H1 (cell line): ENCODE data around the gene NHERF2. TPM values are rescaled to one million over a fixed set of nuclear protein-coding genes. Genes with fewer than 3 reads are reported as not detected.

Experiments used
- CTCF ChIA-PET: fragments of 300-600 bp; sonication (Branson Sonifier 250); formaldehyde crosslinking; loops from one replicate; lab custom pipeline; 2021; ENCODE audit not compliant: partially characterized antibody; lab: Charles Lee
- POLR2A ChIA-PET: fragments of 300-600 bp; sonication (Branson Sonifier 250); formaldehyde crosslinking; loops from one replicate; lab custom pipeline; 2021; ENCODE audit warnings: inconsistent platforms; ENCODE audit not compliant: partially characterized antibody; lab: Charles Lee
- DNase-seq, 2 experiments: peaks; one replicate each; pipeline versions ENCODE4 v3.0.0 to v3.0.0-alpha.2; 2010 to 2022; ENCODE audit warnings: low spot score in 2 of 2, low read depth in 1 of 2, mixed read lengths in 1 of 2
- FAIRE-seq: peaks from 2 replicates; lab custom pipeline; 2011; peaks lifted over from hg19 to GRCh38; lab: Jason Lieb, UNC
- H2AFZ ChIP-seq: 2 replicates; pipeline ENCODE4 v1.8.1; 2012; ENCODE audit warnings: low read length, inconsistent platforms
- H2AK5ac ChIP-seq: 2 replicates; pipeline ENCODE4 v1.6.1; 2013; ENCODE audit warnings: low read depth, low read length
- H2BK120ac ChIP-seq: replicated peaks from 2 replicates; pipeline ENCODE3; 2013; ENCODE audit warnings: low read depth, low read length, inconsistent platforms
- H2BK12ac ChIP-seq: 2 replicates; pipeline ENCODE4 v1.6.1; 2013; ENCODE audit warnings: low read depth, low read length
- H2BK15ac ChIP-seq: 2 replicates; pipeline ENCODE4 v1.6.1; 2013; ENCODE audit warnings: low read length
- H2BK20ac ChIP-seq: 2 replicates; pipeline ENCODE4 v1.6.1; 2013; ENCODE audit warnings: low read length
- H2BK5ac ChIP-seq: 2 replicates; pipeline ENCODE4 v1.6.1; 2013; ENCODE audit warnings: low read depth, low read length
- H3K14ac ChIP-seq: 2 replicates; pipeline ENCODE4 v1.6.1; 2013; ENCODE audit warnings: inconsistent platforms; ENCODE audit not compliant: insufficient read length
- H3K18ac ChIP-seq: 2 replicates; pipeline ENCODE4 v1.6.1; 2013; ENCODE audit warnings: low read length; ENCODE audit errors: extremely low read depth
- H3K23ac ChIP-seq: 2 replicates; pipeline ENCODE4 v1.6.1; 2013; ENCODE audit warnings: inconsistent platforms; ENCODE audit not compliant: insufficient read length
- H3K23me2 ChIP-seq: 2 replicates; pipeline ENCODE4 v1.6.1; 2013; ENCODE audit warnings: low read depth, low read length
- H3K27ac ChIP-seq: 2 replicates; pipeline ENCODE4 v1.6.1; 2011; ENCODE audit warnings: low read depth, low read length, inconsistent platforms
- H3K27me3 ChIP-seq, 4 experiments: replicated peaks in 1 of 4; 1 replicate in 1 of 4; 2 replicates in 3 of 4; pipeline versions ENCODE4 v1.6.1 to v1.8.1; 2011 to 2013; ENCODE audit warnings: low read length in 3 of 4, mild to moderate bottlenecking in 3 of 4, inconsistent platforms in 2 of 4, mixed read lengths in 2 of 4, moderate library complexity in 1 of 4; ENCODE audit not compliant: control insufficient read depth in 3 of 4, insufficient read depth in 3 of 4; ENCODE audit errors: extremely low read depth in 1 of 4
- H3K36me3 ChIP-seq, 4 experiments: 2 replicates each; pipeline versions ENCODE4 v1.6.1 to v1.8.1; 2011 to 2013; ENCODE audit warnings: mild to moderate bottlenecking in 4 of 4, low read length in 3 of 4, moderate library complexity in 2 of 4, control low read depth in 1 of 4, inconsistent platforms in 1 of 4; ENCODE audit not compliant: insufficient read depth in 4 of 4, control insufficient read depth in 2 of 4
- H3K4ac ChIP-seq: replicated peaks from 2 replicates; pipeline ENCODE3; 2013; ENCODE audit warnings: low read length, low read depth, mixed read lengths, inconsistent platforms; ENCODE audit not compliant: insufficient read length
- H3K4me1 ChIP-seq, 4 experiments: replicated peaks in 1 of 4; 1 replicate in 1 of 4; 2 replicates in 3 of 4; pipeline versions ENCODE4 v1.6.1 to v1.8.1; 2011 to 2013; ENCODE audit warnings: low read length in 3 of 4, inconsistent platforms in 2 of 4, mixed read lengths in 1 of 4; ENCODE audit not compliant: insufficient read depth in 4 of 4, control insufficient read depth in 3 of 4
- H3K4me2 ChIP-seq, 2 experiments: 2 replicates each; pipeline versions ENCODE4 v1.6.1 to v1.8.1; 2011 to 2013; ENCODE audit warnings: low read depth in 2 of 2, low read length in 2 of 2, control low read depth in 1 of 2, inconsistent platforms in 1 of 2, mild to moderate bottlenecking in 1 of 2; ENCODE audit not compliant: insufficient read depth in 1 of 2
- H3K4me3 ChIP-seq, 4 experiments: fragments of 200-600, 300-600 bp in 1 of 4; sonication (generic), shearing (Covaris generic), sonication (Bioruptor Twin) in 1 of 4; 2 replicates each; pipeline versions ENCODE4 v1.5.1 to v1.8.1; 2011 to 2016; ENCODE audit warnings: low read length in 4 of 4, low read depth in 3 of 4, control low read depth in 2 of 4, inconsistent platforms in 2 of 4, mild to moderate bottlenecking in 2 of 4, mixed read lengths in 1 of 4, moderate library complexity in 1 of 4; ENCODE audit not compliant: insufficient read depth in 2 of 4; ENCODE audit errors: extremely low read depth in 1 of 4
- H3K56ac ChIP-seq: replicated peaks from 2 replicates; pipeline ENCODE3; 2013; ENCODE audit warnings: low read depth, mild to moderate bottlenecking, mixed read lengths, low read length, inconsistent platforms; ENCODE audit not compliant: insufficient read length
- H3K79me1 ChIP-seq: 2 replicates; pipeline ENCODE4 v1.6.1; 2013; ENCODE audit warnings: low read depth, low read length, control low read depth
- H3K79me2 ChIP-seq, 2 experiments: 2 replicates each; pipeline versions ENCODE4 v1.6.1 to v1.8.1; 2012 to 2013; ENCODE audit warnings: low read length in 2 of 2, mild to moderate bottlenecking in 2 of 2, inconsistent platforms in 1 of 2; ENCODE audit not compliant: insufficient read depth in 2 of 2, control insufficient read depth in 1 of 2
- H3K9ac ChIP-seq, 4 experiments: replicated peaks in 1 of 4; 1 replicate in 1 of 4; 2 replicates in 3 of 4; pipeline versions ENCODE4 v1.6.1 to v1.8.1; 2011 to 2013; ENCODE audit warnings: low read depth in 3 of 4, low read length in 3 of 4, control low read depth in 2 of 4, mild to moderate bottlenecking in 2 of 4, moderate library complexity in 2 of 4, inconsistent platforms in 1 of 4; ENCODE audit errors: extremely low read depth in 1 of 4
- H3K9me3 ChIP-seq, 2 experiments: 2 replicates each; pipeline versions ENCODE4 v1.6.1 to v1.8.1; 2012 to 2013; ENCODE audit warnings: mild to moderate bottlenecking in 2 of 2, moderate library complexity in 2 of 2, control low read depth in 1 of 2, inconsistent platforms in 1 of 2, low read depth in 1 of 2, low read length in 1 of 2, mixed read lengths in 1 of 2; ENCODE audit not compliant: insufficient read depth in 2 of 2
- H4K20me1 ChIP-seq, 2 experiments: replicated peaks in 1 of 2; 2 replicates each; pipeline versions ENCODE3 to v1.8.1; 2011 to 2013; ENCODE audit warnings: inconsistent platforms in 2 of 2, low read length in 2 of 2, mild to moderate bottlenecking in 1 of 2; ENCODE audit not compliant: insufficient read depth in 2 of 2, control insufficient read depth in 1 of 2
- H4K5ac ChIP-seq: 2 replicates; pipeline ENCODE4 v1.6.1; 2013; ENCODE audit warnings: low read length, low read depth, mixed read lengths, inconsistent platforms; ENCODE audit not compliant: insufficient read length
- H4K8ac ChIP-seq: 2 replicates; pipeline ENCODE4 v1.8.0; 2013; ENCODE audit warnings: mild to moderate bottlenecking, moderate library complexity, low read length, inconsistent platforms; ENCODE audit not compliant: insufficient read depth; ENCODE audit errors: extremely low read depth
- H4K91ac ChIP-seq: replicated peaks from 2 replicates; pipeline ENCODE3; 2013; ENCODE audit warnings: low read length, mixed read lengths, inconsistent platforms; ENCODE audit not compliant: insufficient read length
- GABPA ChIP-seq: IDR thresholded peaks from 2 replicates; pipeline ENCODE4 v1.6.1; 2011; ENCODE audit warnings: mild to moderate bottlenecking, low read length, moderate library complexity, borderline replicate concordance; ENCODE audit not compliant: insufficient read depth
- KDM5A ChIP-seq: fragments of 200-600 bp; IDR thresholded peaks from 2 replicates; pipeline ENCODE4 v1.7.1; 2012; ENCODE audit warnings: mild to moderate bottlenecking, low read length, inconsistent platforms, mixed read lengths
- WGBS, 2 experiments: shearing (Covaris generic) in 1 of 2; methylation state at CpG; one replicate each; pipeline versions ENCODE4 v1.1.6 to v1.1.7; 2013 to 2015; ENCODE audit warnings: low lambda C conversion rate in 2 of 2, mixed read lengths in 2 of 2, inconsistent platforms in 1 of 2, low coverage in 1 of 2, missing lambda C conversion rate in 1 of 2; ENCODE audit not compliant: insufficient replicate concordance in 2 of 2, insufficient coverage in 1 of 2, insufficient read length in 1 of 2; ENCODE audit errors: extremely low coverage in 1 of 2, missing lambda C conversion rate in 1 of 2; 5-methylcytosine and 5-hydroxymethylcytosine counted together
- polyA plus RNA-seq, 7 experiments: library from polyadenylated mRNA; depleted of rRNA in 3 of 7; stranded (reverse) in 5 of 7; unstranded in 2 of 7; fragments of >200 nt in 5 of 7; fragments of 200-250 nt in 2 of 7; gene quantifications; 1 replicate in 5 of 7; 2 replicates in 1 of 7; 4 replicates in 1 of 7; pipeline versions ENCODE4 v1.2.1 to v1.2.3, GENCODE V29; 2011 to 2013; ENCODE audit warnings: missing spikeins in 2 of 7, mixed read lengths in 2 of 7
- total RNA-seq: library from RNA; stranded (reverse); fragmentation: NEBNext Ultra II Directional; extraction: Animal tissue kit (Norgen Biotek cat#: 25700); gene quantifications from 2 replicates; pipeline ENCODE4 v1.2.1, GENCODE V29; 2021

Gene NHERF2
- total and polyA plus RNA-seq, 2 of the 8 experiments (the other 6 are each of a cell fraction or from before 2014, with no cell fraction given) = 13.9 to 19.3 TPM

DNA sequence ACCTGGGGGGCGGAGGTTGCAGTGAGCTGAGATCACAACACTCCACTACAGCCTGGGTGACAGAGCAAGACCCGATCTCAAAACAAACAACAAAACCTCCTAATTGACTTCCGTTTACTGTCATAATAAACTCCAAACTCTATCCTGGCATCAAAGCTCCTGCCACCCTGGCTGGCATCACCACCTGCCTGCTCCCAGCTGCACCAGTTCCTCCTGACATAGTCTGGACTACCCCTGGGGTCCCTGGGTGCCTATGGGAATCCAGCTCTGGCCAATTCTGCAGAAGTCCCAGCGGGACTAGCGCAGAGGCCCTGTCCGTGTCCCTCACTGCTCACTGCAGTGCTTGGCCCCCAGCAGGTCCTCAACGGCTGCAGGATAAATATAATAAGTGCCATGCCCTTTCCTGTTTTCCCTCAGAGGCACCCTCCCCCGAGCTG is 20.2 kb downstream of the NHERF2 start:
- no peak overlapping the region for H2BK120ac ChIP-seq
- peaks cover 9% of the 10 kb centered on the region; the same call in 1 of the 2 replicates for H3K79me1 ChIP-seq
- H2BK20ac ChIP-seq = no peak overlapping the region
- DNase-seq = no peak
- H3K23me2 ChIP-seq = peaks cover 10% of the 10 kb centered on the region
- H3K23ac ChIP-seq = no peak overlapping the region
- peak overlapping the region; percentile 68 to 81 for H3K4me2 ChIP-seq
- 46% methylated on average over 8 of the region's 8 CpGs; no CpG with 5 or more reads in 1 of the 2 experiments for WGBS, 2 experiments
- no peak overlapping the region for H2BK5ac ChIP-seq
- H3K18ac ChIP-seq = no peak overlapping the region
- CTCF ChIA-PET = interaction anchor here (0.5 to 5.3 kb wide), 13 partner anchors 7 to 814 kb away, joined by 3 to 32 read pairs (median 3); partner anchors contain the start of gene NHERF2
- no peak for TF ChIP-seq GABPA
- no peak for TF ChIP-seq KDM5A
- TF ChIP-seq, all 59 proteins: peak for 0
- H3K79me2 ChIP-seq = peaks cover 0 to 11% of the 10 kb centered on the region in 2 experiments; a peak in 1 of 4 replicates
- FAIRE-seq = no peak
- no peak overlapping the region for H2AK5ac ChIP-seq
- no peak overlapping the region for H3K27ac ChIP-seq
- H3K27me3 ChIP-seq = no peaks in the 10 kb centered on the region; a peak in 1 of 7 replicates
- peak overlapping the region in 3 of 4 experiments; percentile 8 to 26 (median 20); a peak in 2 of 7 replicates for H3K9ac ChIP-seq
- peaks cover 0 to 3% (median 1%) of the 10 kb centered on the region in 4 experiments; a peak in 3 of 7 replicates for H3K4me1 ChIP-seq
- no peak overlapping the region for H2BK15ac ChIP-seq
- no peak overlapping the region for H2AFZ ChIP-seq
- H4K5ac ChIP-seq = no peak overlapping the region
- no peak overlapping the region for H2BK12ac ChIP-seq
- H3K36me3 ChIP-seq = peaks cover 0 to 3% (median 1%) of the 10 kb centered on the region in 4 experiments; a peak in 3 of 8 replicates
- peak overlapping the region; percentile 42 to 89 (median 86) for H3K4me3 ChIP-seq
- no peak overlapping the region for H3K14ac ChIP-seq
- peak overlapping the region; percentile 55 for H4K91ac ChIP-seq
- no peak overlapping the region for H3K4ac ChIP-seq
- H3K9me3 ChIP-seq = no peaks in the 10 kb centered on the region
- H3K56ac ChIP-seq = peak overlapping the region; percentile 32
- H4K20me1 ChIP-seq = peaks cover 0 to 7% of the 10 kb centered on the region in 2 experiments
- POLR2A ChIA-PET = interaction anchor here (0.7 to 4.2 kb wide), 9 partner anchors 7 to 126 kb away, joined by 3 to 38 read pairs (median 6); partner anchors contain the start of genes GFER, RPS2 and TRAF7
- H4K8ac ChIP-seq = peak overlapping the region; percentile 89; the same call in 1 of the 2 replicates
